Uterus (tissue), 2 donors: Measurements from ENCODE around the gene ARL5A.

ENCODE experiments used
- POLR2A ChIP-seq, 2 donors: fragments of 450-650 bp; IDR thresholded peaks; one replicate each; pipeline ENCODE4 v1.6.1; 2016; ENCODE audit warnings: antibody characterized with exemption in 2 of 2, mild to moderate bottlenecking in 1 of 2, moderate library complexity in 1 of 2
- TF ChIP-seq, protein P1 (sequence below), 4 experiments: fragments of 200-600 bp in 2 of 4; fragments of 450-650 bp in 2 of 4; sonication (generic) in 2 of 4; IDR thresholded peaks; one replicate each; pipeline ENCODE4 v1.5.1; 2016 to 2019; ENCODE audit warnings: antibody characterized with exemption in 4 of 4, mild to moderate bottlenecking in 2 of 4, moderate library complexity in 1 of 4

DNA sequence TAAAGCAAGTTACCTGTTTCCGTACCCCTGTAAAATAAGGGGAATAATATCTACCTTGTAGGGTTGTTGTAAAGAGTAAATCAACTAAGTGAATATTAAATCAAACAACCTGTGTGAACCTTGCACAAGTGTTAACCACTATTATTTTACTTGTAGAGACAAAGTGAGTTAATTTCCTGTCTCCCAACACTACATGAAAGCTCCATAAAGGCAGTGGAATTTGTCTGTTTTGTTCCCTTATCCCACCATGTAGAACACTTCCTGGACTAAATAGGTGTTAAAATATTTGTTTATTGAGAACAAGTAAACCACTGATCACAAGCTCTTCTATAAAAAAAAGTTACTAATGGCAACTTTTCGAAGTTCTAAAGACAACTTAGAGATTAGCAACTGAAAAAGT is 3.3 kb downstream of the ARL5A start:
- TF ChIP-seq, protein P1, sequence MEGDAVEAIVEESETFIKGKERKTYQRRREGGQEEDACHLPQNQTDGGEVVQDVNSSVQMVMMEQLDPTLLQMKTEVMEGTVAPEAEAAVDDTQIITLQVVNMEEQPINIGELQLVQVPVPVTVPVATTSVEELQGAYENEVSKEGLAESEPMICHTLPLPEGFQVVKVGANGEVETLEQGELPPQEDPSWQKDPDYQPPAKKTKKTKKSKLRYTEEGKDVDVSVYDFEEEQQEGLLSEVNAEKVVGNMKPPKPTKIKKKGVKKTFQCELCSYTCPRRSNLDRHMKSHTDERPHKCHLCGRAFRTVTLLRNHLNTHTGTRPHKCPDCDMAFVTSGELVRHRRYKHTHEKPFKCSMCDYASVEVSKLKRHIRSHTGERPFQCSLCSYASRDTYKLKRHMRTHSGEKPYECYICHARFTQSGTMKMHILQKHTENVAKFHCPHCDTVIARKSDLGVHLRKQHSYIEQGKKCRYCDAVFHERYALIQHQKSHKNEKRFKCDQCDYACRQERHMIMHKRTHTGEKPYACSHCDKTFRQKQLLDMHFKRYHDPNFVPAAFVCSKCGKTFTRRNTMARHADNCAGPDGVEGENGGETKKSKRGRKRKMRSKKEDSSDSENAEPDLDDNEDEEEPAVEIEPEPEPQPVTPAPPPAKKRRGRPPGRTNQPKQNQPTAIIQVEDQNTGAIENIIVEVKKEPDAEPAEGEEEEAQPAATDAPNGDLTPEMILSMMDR (IDR thresholded peaks at IDR 0.05): no peak
- no peak for TF ChIP-seq POLR2A (IDR thresholded peaks at IDR 0.05)
